SK-N-SH (cell line): ENCODE results near the gene PLEKHF1. TPM values are rescaled to one million over a fixed set of nuclear protein-coding genes. Genes with fewer than 3 reads are reported as not detected.

ENCODE experiments used
- CTCF ChIA-PET: fragments of 300-600, 350-600 bp; formaldehyde crosslinking; extraction: SDS; loops from one replicate; lab custom pipeline; 2021; lab: Yijun Ruan, JAX
- POLR2A ChIA-PET: fragments of 350-600 bp; sonication (Branson Sonifier 250); formaldehyde crosslinking; extraction: SDS; loops from one replicate; lab custom pipeline; 2020; ENCODE audit warnings: antibody characterized with exemption, inconsistent platforms; lab: Yijun Ruan, JAX
- DNase-seq: peaks from one replicate; pipeline ENCODE4 v3.0.0; 2012
- H2AFZ ChIP-seq: fragments of 200-600 bp; sonication (generic); 2 replicates; pipeline ENCODE4 v1.8.1; 2016; ENCODE audit warnings: antibody characterized with exemption, mild to moderate bottlenecking, low read depth
- H3F3A ChIP-seq: fragments of 200-600 bp; sonication (generic); replicated peaks from 2 replicates; pipeline ENCODE3; 2016; ENCODE audit warnings: antibody characterized with exemption, mild to moderate bottlenecking; ENCODE audit not compliant: insufficient read depth
- H3K27ac ChIP-seq, 2 experiments: fragments of 200-500 bp in 1 of 2; fragments of 200-600 bp in 1 of 2; sonication (Bioruptor generic) in 1 of 2; sonication (generic), shearing (Covaris generic) in 1 of 2; 2 replicates each; pipeline versions ENCODE4 v1.5.1 to v1.6.1; 2014 to 2016; ENCODE audit warnings: low read depth in 2 of 2, inconsistent platforms in 1 of 2, low read length in 1 of 2, mild to moderate bottlenecking in 1 of 2, mixed read lengths in 1 of 2
- H3K27me3 ChIP-seq: fragments of 200-600 bp; sonication (generic), shearing (Covaris generic); 2 replicates; pipeline ENCODE4 v1.6.1; 2016; ENCODE audit warnings: mixed run types; ENCODE audit not compliant: insufficient read depth
- H3K36me3 ChIP-seq, 2 experiments: fragments of 200-500 bp in 1 of 2; fragments of 200-600 bp in 1 of 2; sonication (Bioruptor generic) in 1 of 2; sonication (generic) in 1 of 2; replicated peaks in 1 of 2; 2 replicates each; pipeline versions ENCODE3 to v1.5.1; 2014 to 2016; ENCODE audit warnings: low read length in 1 of 2, mild to moderate bottlenecking in 1 of 2; ENCODE audit not compliant: insufficient read depth in 2 of 2, control insufficient read depth in 1 of 2
- H3K4me1 ChIP-seq, 2 experiments: fragments of 200-500 bp in 1 of 2; fragments of 200-600 bp in 1 of 2; sonication (Bioruptor generic) in 1 of 2; sonication (generic), shearing (Covaris generic) in 1 of 2; 2 replicates each; pipeline versions ENCODE4 v1.5.1 to v1.6.1; 2014 to 2016; ENCODE audit warnings: low read depth in 1 of 2, low read length in 1 of 2, mixed run types in 1 of 2; ENCODE audit not compliant: insufficient read depth in 2 of 2, control insufficient read depth in 1 of 2
- H3K4me2 ChIP-seq: fragments of 200-600 bp; sonication (generic), shearing (Covaris generic); 2 replicates; pipeline ENCODE4 v1.6.1; 2017; ENCODE audit warnings: mixed run types
- H3K4me3 ChIP-seq, 2 experiments: fragments of 200-500 bp in 1 of 2; fragments of 200-600 bp in 1 of 2; sonication (Bioruptor generic) in 1 of 2; sonication (generic), shearing (Covaris generic) in 1 of 2; 2 replicates each; pipeline versions ENCODE4 v1.5.1 to v1.8.1; 2014 to 2016; ENCODE audit warnings: low read depth in 2 of 2, inconsistent platforms in 1 of 2, low read length in 1 of 2, mild to moderate bottlenecking in 1 of 2, mixed read lengths in 1 of 2, moderate library complexity in 1 of 2
- H3K79me2 ChIP-seq: fragments of 200-600 bp; sonication (generic); 2 replicates; pipeline ENCODE4 v1.8.1; 2017; ENCODE audit warnings: mild to moderate bottlenecking; ENCODE audit not compliant: insufficient read depth
- H3K9ac ChIP-seq: fragments of 200-600 bp; sonication (generic); 2 replicates; pipeline ENCODE4 v1.6.1; 2017; ENCODE audit warnings: mixed run types
- H3K9me2 ChIP-seq: fragments of 200-600 bp; sonication (generic); 2 replicates; pipeline ENCODE4 v1.6.1; 2017; ENCODE audit warnings: mixed run types
- H3K9me3 ChIP-seq: fragments of 200-600 bp; sonication (generic); 2 replicates; pipeline ENCODE4 v1.6.1; 2017; ENCODE audit warnings: mixed run types, mild to moderate bottlenecking, moderate library complexity
- H4K20me1 ChIP-seq: fragments of 200-600 bp; sonication (generic); 2 replicates; pipeline ENCODE4 v1.6.1; 2017; ENCODE audit warnings: mild to moderate bottlenecking, mixed run types; ENCODE audit not compliant: insufficient read depth
- ELF1 ChIP-seq: IDR thresholded peaks from 2 replicates; pipeline ENCODE4 v1.4.0; 2012
- EP300 ChIP-seq, 2 experiments: IDR thresholded peaks; 2 replicates each; pipeline versions ENCODE4 v1.4.0 to v1.6.1; 2012; ENCODE audit warnings: borderline replicate concordance in 1 of 2, low read depth in 1 of 2, low read length in 1 of 2
- FOSL2 ChIP-seq: IDR thresholded peaks from 2 replicates; pipeline ENCODE4 v1.4.0; 2012; ENCODE audit warnings: low read depth, mild to moderate bottlenecking, moderate library complexity, borderline replicate concordance
- FOXM1 ChIP-seq: IDR thresholded peaks from 2 replicates; pipeline ENCODE4 v1.4.0; 2012; ENCODE audit warnings: low read depth, mild to moderate bottlenecking
- GABPA ChIP-seq: IDR thresholded peaks from 2 replicates; pipeline ENCODE4 v1.4.0; 2012; ENCODE audit warnings: low read depth, mild to moderate bottlenecking
- JUND ChIP-seq: IDR thresholded peaks from 2 replicates; pipeline ENCODE4 v1.4.0; 2012
- MAX ChIP-seq: IDR thresholded peaks from 2 replicates; pipeline ENCODE4 v1.4.0; 2012; ENCODE audit warnings: low read depth
- MEF2A ChIP-seq: IDR thresholded peaks from 2 replicates; pipeline ENCODE4 v1.4.0; 2012; ENCODE audit warnings: low read depth, borderline replicate concordance
- POLR2AphosphoS5 ChIP-seq: IDR thresholded peaks from 2 replicates; pipeline ENCODE4 v1.6.1; 2012; ENCODE audit warnings: low read depth, low read length
- RAD21 ChIP-seq: IDR thresholded peaks from 2 replicates; pipeline ENCODE4 v1.6.1; 2012; ENCODE audit warnings: mild to moderate bottlenecking, low read length
- RCOR1 ChIP-seq: fragments of 150-350 bp; IDR thresholded peaks from 2 replicates; pipeline ENCODE4 v1.6.1; 2017; ENCODE audit warnings: antibody characterized with exemption, low read length
- SIN3A ChIP-seq: IDR thresholded peaks from 2 replicates; pipeline ENCODE4 v1.6.1; 2012; ENCODE audit warnings: low read depth, mild to moderate bottlenecking, low read length, moderate library complexity, borderline replicate concordance
- SMC3 ChIP-seq: IDR thresholded peaks from 2 replicates; pipeline ENCODE4 v1.6.1; 2012; ENCODE audit warnings: low read depth, low read length, improper control_type of control experiment
- TCF12 ChIP-seq: IDR thresholded peaks from 2 replicates; pipeline ENCODE4 v1.4.0; 2012
- TEAD4 ChIP-seq: IDR thresholded peaks from 2 replicates; pipeline ENCODE4 v1.4.0; 2012; ENCODE audit warnings: mild to moderate bottlenecking, borderline replicate concordance; ENCODE audit not compliant: insufficient read depth
- YY1 ChIP-seq: IDR thresholded peaks from 2 replicates; pipeline ENCODE4 v1.4.0; 2012; ENCODE audit warnings: low read depth, mild to moderate bottlenecking
- WGBS: methylation state at CpG from one replicate; pipeline ENCODE4 v1.1.6; 2017; ENCODE audit warnings: low lambda C conversion rate; 5-methylcytosine and 5-hydroxymethylcytosine counted together
- polyA plus RNA-seq, 3 experiments: library from polyadenylated mRNA; depleted of rRNA; stranded (reverse); fragments of >200 nt; gene quantifications; 2 replicates each; pipeline ENCODE4 v1.2.3, GENCODE V29; 2012
- TF ChIP-seq, protein P1 (sequence below): IDR thresholded peaks from 2 replicates; pipeline ENCODE4 v1.6.1; 2012; ENCODE audit warnings: mild to moderate bottlenecking, low read depth, low read length, moderate library complexity
- TF ChIP-seq, protein P2 (sequence below): fragments of 150-350 bp; IDR thresholded peaks from 2 replicates; pipeline ENCODE4 v1.6.1; 2017; ENCODE audit warnings: antibody characterized with exemption, low read length, low read depth, borderline replicate concordance

The PLEKHF1 gene
- polyA plus RNA-seq, 1 of the 3 experiments (the other 2 are of a cell fraction) = 3.9 TPM

DNA sequence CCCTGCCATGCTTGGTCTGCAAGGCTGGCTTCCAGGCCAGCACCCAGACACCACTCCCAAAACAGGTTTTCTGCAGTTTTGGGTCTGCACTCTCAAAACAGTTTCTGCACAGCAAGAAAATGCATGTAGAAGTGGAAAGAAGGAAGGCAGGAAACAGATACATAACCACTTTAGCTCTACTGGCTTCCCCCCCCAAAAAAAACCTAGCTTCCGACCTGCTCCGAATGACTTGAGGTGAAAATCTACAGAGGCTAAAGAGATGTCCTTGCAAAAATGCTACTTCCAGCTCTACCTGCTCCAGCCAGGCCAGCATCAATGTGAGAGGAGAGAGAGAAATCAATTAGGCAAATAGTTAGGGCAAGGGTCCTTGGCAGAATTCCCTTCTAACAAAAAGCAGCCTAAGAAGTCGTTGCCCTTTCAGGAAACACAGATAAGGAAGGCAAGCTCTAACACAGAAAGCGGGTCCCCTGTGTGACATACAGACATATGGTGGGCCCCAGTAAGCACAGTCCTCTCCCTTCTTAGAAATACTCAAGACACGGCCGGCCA is 46.4 kb downstream of the PLEKHF1 start:
- no peak for DNase-seq
- Histone ChIP-seq H2AFZ (no peak overlapping the region), H3K9me2 (no peaks in the 10 kb centered on the region), H3F3A (peaks cover 10% of the 10 kb centered on the region), H3K4me2 (no peak overlapping the region), H3K4me1 (peaks cover 7 to 18% of the 10 kb centered on the region in 2 experiments; a peak in 2 of 4 replicates), H3K27me3 (no peaks in the 10 kb centered on the region), H3K9ac (no peak overlapping the region), H3K79me2 (peaks cover 71% of the 10 kb centered on the region), H3K9me3 (no peaks in the 10 kb centered on the region), H4K20me1 (peaks cover 20% of the 10 kb centered on the region; the same call in 1 of the 2 replicates), H3K27ac (no peak overlapping the region), H3K36me3 (peaks cover 0 to 8% of the 10 kb centered on the region in 2 experiments), H3K4me3 (no peak overlapping the region)
- WGBS = 96% methylated on average over 6 of the region's 6 CpGs
- TF ChIP-seq, protein P1, sequence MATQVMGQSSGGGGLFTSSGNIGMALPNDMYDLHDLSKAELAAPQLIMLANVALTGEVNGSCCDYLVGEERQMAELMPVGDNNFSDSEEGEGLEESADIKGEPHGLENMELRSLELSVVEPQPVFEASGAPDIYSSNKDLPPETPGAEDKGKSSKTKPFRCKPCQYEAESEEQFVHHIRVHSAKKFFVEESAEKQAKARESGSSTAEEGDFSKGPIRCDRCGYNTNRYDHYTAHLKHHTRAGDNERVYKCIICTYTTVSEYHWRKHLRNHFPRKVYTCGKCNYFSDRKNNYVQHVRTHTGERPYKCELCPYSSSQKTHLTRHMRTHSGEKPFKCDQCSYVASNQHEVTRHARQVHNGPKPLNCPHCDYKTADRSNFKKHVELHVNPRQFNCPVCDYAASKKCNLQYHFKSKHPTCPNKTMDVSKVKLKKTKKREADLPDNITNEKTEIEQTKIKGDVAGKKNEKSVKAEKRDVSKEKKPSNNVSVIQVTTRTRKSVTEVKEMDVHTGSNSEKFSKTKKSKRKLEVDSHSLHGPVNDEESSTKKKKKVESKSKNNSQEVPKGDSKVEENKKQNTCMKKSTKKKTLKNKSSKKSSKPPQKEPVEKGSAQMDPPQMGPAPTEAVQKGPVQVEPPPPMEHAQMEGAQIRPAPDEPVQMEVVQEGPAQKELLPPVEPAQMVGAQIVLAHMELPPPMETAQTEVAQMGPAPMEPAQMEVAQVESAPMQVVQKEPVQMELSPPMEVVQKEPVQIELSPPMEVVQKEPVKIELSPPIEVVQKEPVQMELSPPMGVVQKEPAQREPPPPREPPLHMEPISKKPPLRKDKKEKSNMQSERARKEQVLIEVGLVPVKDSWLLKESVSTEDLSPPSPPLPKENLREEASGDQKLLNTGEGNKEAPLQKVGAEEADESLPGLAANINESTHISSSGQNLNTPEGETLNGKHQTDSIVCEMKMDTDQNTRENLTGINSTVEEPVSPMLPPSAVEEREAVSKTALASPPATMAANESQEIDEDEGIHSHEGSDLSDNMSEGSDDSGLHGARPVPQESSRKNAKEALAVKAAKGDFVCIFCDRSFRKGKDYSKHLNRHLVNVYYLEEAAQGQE = no peak
- no peak for TF ChIP-seq TEAD4
- ChIA-PET CTCF (interaction anchor here (0.9 to 8.0 kb wide), 2 partner anchors 17 to 19 kb away, joined by 3 to 104 read pairs; no protein-coding TSS in a partner anchor), POLR2A (interaction anchor here (1.1 kb wide), 1 partner anchor 17 kb away, joined by 3 read pairs; no protein-coding TSS in a partner anchor)

DNA sequence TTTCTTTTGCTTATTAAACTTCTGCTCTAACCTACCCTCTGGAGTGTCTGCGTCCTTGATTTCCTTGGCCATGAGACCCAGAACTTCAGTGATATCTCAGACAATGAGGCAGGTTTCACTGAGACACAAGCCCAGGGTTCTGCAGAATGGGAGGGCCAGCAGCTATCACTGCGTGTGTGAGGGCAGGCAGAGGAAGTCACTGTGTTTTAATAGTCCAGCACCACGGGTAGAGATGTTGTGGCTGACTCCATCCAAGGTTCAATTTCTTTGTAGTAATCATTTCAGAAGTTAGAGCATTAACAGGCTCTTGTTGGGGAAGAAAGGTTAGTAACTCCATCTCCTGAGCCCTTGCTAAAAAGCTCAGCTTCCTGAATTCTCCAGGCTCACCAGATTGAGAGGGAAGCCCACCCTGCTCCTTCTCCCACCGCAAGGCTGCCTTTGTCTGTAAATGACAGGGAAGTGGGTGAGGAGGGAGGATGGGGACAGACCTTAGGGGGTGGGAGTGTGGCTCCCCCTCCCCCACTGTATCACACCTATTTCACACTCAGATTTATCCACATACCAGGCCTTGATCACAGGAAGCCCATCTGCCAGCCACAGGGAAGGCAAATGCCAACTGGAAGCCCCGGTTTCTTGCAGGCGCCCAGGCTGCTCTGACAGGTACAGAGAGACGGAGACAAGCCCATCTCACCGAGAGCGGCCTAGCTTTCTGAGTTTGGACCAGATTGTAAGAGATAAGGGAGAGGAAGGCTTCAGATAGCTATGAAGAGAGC is 47.7 kb downstream of the PLEKHF1 start:
- H3K4me1 ChIP-seq = peaks cover 7 to 20% of the 10 kb centered on the region in 2 experiments; a peak in 2 of 4 replicates
- 92% methylated on average over 9 of the region's 9 CpGs for WGBS
- H3K27ac ChIP-seq = no peak overlapping the region
- ChIA-PET CTCF (interaction anchor here (0.8 to 8.0 kb wide), 6 partner anchors 12 to 398 kb away, joined by 3 to 104 read pairs (median 4); partner anchors contain the start of gene POP4), POLR2A (no interaction called here)
- peaks cover 0 to 5% of the 10 kb centered on the region in 2 experiments for H3K36me3 ChIP-seq
- H3K4me3 ChIP-seq = no peak overlapping the region
- no peaks in the 10 kb centered on the region for H3K9me2 ChIP-seq
- H4K20me1 ChIP-seq = peaks cover 20% of the 10 kb centered on the region; the same call in 1 of the 2 replicates
- no peaks in the 10 kb centered on the region for H3K27me3 ChIP-seq
- no peak for DNase-seq
- no peak overlapping the region for H2AFZ ChIP-seq
- peaks cover 71% of the 10 kb centered on the region for H3K79me2 ChIP-seq
- H3F3A ChIP-seq = peaks cover 10% of the 10 kb centered on the region
- H3K4me2 ChIP-seq = no peak overlapping the region
- H3K9me3 ChIP-seq = no peaks in the 10 kb centered on the region
- H3K9ac ChIP-seq = no peak overlapping the region
- no peak for TF ChIP-seq GABPA
- TF ChIP-seq SIN3A = no peak
- TF ChIP-seq, protein P1 = no peak
- no peak for TF ChIP-seq MEF2A
- TF ChIP-seq EP300 (IDR thresholded peaks at IDR 0.05; ENCODE audit: borderline replicate concordance in 1 of 2, low read depth in 1 of 2, low read length in 1 of 2) = no peak
- TF ChIP-seq, protein P2, sequence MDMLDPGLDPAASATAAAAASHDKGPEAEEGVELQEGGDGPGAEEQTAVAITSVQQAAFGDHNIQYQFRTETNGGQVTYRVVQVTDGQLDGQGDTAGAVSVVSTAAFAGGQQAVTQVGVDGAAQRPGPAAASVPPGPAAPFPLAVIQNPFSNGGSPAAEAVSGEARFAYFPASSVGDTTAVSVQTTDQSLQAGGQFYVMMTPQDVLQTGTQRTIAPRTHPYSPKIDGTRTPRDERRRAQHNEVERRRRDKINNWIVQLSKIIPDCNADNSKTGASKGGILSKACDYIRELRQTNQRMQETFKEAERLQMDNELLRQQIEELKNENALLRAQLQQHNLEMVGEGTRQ = no peak
- no peak for TF ChIP-seq MAX
- no peak for TF ChIP-seq YY1
- no peak for TF ChIP-seq TCF12
- no peak for TF ChIP-seq RAD21
- TF ChIP-seq POLR2AphosphoS5 = no peak
- no peak for TF ChIP-seq ELF1
- no peak for TF ChIP-seq FOSL2
- no peak for TF ChIP-seq RCOR1
- TF ChIP-seq SMC3 = no peak
- no peak for TF ChIP-seq FOXM1
- TF ChIP-seq JUND = no peak
